NCI-H2171 (cell line): ENCODE results near the gene FAM114A1.
"Not testable (repeated sequence)": the region's sequence is repeated elsewhere in the genome, so short reads cannot be mapped to it uniquely, and the experiment has no call there.

ENCODE experiments used
- DNase-seq: peaks from one replicate; lab custom pipeline; 2025; lab: John Stamatoyannopoulos, UW

Gene FAM114A1

DNA sequence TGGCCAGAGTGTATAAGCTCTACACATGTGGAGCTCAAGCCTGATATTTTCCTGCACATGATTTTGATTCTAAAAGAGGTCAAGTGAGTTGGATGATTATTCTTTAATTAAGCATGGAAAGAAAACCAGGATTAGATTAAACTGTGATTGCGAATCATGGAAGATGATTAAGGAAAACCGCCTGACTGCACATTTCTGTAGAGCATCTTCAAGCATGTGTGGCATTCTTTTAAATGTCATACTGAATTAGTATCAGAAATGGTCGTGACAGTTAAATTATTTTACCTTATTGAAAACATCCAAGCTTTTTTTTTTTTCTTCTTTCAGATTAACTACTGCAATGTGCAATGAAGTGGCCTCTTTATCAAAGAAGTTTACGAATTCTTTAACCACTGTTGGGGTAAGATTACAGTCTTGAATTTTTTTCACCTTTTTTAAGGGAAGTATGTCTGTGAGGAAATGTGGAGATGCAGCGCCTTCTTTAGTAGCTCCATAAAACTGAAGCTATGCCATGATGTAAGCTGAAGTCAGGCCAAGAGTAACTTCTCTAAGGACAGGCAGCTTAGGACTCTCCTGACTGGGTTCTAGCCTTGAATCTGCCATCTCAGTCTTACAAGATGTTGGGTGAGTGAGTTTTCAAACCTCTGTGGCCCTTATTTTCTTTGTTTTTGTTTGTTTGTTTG lies 67.9 kb downstream of the FAM114A1 start:
- DNase-seq, result no peak

DNA sequence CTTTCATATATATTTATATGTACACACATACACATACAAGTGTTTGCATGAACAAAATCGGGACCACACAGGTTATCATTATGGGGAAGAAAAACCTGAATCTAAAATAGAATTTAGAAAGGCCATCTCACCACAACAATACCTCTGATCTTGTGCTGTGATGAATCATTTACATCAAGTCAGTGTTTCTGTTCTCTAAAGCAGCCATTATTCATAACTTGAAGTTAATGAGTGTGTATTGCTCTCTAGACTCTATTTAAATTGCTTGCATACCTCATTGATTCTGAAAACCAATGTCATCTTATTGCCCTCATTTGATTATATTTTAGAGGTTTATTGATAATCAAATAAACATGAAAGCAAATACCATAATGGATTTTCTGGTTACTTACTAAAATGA lies 71.6 kb downstream of the FAM114A1 start:
- DNase-seq, result no peak

DNA sequence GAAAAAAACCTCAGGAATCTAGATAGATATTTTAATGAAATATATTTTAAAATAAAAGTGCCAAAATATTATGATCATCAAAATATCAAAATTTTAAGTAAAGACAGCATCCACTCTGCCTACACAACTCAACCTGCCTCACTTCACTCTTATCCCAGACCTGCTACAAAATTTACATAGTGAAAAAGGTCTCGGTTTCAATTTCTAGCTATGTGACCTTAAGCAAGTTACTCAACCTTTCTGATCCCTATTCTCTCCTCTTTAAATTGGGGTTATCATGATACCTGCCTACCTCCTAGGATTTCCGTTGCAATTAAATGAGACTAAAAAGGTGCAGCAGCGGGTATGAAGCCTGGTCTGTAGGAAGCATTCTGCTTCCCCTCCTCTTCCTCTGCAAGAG lies 72.9 kb downstream of the FAM114A1 start:
- no peak for DNase-seq

DNA sequence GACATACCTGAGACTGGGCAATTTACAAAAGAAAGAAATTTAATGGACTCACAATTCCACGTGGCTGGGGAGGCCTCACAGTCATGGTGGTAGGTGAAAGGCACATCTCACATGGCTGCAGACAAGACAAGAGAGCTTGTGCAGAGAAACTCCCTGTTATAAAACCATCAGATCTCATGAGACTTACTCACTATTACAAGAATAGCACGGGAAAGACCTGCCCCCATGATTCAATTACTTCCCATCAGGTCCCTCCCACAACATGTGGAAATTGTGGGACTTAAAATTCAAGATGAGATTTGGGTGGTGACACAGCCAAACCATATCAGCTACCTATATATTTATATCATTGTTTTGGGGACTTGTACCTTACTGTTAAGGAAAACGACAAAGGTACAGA lies 74.3 kb downstream of the FAM114A1 start:
- DNase-seq, result not testable (repeated sequence)

DNA sequence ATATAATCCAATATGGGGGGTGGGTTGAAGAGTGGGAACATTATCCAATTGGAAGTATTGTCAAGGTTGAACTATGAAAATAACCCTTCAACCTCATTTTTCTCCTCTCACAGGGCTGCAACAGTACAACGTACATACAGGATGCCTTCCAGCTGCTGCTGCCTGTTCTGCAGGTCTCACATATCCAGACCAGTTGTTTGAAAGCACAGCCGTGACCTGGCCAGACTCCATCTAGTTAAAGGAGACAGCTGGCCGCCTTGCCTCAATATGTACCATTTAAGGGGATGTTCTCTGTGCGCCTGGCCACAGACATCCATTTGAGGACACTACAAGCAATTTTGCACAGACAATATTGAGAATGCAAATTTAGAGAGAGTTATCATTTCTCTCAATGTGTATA lies 75.7 kb downstream of the FAM114A1 start:
- no peak for DNase-seq

DNA sequence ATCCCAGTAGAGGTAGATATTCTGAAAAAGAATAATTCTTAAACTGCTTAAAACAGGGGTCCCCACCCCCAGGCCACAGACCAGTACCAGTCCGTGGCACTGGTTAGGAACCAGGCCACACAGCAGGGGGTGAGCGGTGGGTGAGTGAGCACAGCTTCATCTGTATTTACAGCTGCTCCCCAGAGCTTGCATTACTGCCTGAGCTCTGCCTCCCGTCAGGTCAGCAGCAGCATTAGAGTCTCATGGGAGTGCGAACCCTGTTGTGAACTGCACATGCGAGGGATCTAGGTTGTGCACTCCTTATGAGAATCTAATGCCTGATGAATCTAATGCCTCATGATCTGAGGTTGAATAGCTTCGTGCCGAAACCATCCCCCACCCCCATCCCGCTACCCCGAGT lies 76.8 kb downstream of the FAM114A1 start:
- no peak for DNase-seq

DNA sequence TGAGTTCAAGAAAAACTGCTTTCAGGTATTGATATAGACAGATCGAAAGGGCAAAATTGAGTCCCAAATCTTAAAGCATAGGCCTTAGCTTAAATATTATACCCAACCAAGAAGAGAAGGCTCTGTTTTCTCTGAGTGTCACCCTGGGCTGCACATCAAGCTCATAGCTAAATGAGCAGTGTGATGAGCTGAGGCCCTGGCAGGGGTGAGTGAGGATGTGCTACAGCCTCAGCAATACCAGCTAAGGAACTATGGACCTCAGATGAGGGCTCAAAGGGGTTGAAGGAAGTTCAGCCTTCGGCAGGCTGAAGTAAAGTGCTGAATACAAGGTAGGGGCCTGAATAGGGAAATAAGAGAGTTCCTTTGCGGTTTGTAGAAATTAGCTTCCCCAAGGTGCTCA lies 79.3 kb downstream of the FAM114A1 start:
- no peak for DNase-seq

DNA sequence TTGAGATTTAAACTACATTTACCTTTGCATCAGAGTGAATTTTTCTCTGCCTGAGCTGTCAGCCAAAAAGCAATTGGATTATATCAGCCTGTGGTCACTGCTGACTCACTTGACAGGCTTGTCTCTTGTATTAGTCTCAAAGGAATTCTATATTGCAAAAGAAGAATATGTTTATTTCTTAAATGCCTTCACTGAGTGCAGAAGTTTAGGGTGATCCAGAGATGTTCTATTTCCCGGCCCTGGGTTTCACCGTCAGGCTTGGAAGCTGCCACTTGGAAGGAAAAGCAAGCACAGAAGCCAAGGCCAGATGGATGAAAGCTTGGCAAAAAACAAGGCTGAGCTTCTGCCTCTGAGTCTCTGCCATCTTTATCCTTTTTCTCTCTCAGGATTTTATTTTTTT lies 80.9 kb downstream of the FAM114A1 start:
- DNase-seq, result no peak

DNA sequence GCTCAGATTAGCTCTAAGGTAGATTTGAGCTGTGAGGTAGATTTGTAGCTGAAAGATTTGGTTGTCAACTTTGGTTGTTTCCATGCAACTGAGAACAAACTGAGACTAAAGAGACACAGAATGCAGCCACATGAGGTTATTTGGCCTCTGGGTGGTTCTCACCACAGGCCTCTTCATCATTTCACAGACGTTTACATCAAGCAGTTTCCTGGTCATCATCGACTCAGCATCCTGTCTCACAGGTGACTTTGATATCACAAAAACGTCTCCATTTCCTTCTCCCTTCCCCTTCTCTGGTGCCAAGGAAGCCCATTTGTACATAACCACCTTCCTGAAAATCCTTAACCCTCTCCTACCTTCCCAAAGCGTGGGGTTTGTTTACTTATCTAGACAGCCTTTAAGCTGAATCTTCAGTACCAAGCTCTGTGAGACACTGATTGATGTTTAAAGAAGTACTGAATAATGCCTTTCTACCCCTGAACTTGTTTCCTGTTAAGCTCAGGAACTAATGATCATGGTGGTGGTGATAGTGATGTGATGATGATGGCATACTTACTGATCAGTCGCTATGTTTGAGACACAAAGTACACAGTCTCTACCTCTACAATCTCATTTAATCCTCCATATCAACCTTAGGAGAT lies 81.9 kb downstream of the FAM114A1 start:
- DNase-seq, result no peak

DNA sequence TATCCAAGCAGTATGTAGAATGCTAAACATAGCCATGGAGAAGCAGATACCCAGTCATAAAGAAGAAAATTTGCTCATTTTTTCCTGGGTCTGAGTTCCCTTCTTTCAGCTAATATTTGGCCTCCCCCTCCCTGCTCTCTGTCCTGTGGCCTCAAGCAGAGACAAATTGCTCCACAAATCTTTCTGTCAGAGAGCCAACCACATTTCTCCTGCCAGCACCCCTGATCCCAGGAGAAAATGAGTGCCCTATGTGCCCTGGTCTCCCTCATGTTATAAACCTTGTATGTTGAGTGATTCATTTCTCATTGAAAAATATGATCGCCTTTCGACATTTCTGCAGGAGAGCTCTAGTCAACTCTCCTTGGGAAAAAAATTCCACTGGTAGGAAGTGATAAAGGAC lies 82.6 kb downstream of the FAM114A1 start:
- no peak for DNase-seq

DNA sequence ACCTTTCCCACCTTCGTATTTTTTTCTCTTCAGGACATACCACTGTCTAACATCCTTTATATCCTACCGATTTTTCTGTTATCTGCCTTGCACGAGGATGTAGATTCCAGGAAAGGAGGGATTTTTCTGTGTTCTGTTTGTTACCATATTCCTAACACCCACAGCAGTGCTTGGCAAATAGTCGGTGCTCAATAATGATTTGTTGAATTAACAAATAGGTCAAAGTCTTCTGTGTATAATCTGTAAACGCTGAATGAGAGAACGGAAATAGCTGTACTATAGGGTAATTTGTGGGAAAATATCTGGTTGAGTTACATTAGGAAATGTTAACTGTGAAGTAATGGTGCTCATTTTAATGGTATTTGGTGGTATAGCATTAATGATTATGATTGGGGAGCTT lies 83.1 kb downstream of the FAM114A1 start:
- no peak for DNase-seq

DNA sequence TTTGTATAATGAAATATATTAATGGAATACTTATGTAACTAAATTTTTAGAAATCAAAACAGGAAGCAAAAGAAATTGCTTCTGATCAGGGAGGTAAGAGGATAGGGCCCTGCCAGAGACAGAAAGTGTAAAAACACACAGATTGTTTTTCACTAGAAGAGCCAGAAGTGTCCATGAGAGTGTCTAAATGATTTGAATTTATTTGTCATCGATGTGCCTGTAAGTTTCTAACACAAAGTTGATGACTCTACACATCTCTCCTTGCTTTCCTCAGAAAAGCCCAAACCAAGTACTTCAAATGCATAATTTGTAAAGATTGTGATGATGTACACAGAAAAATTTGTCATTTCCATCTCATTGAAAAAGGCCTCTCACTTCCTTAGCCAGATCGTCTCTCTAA lies 84.0 kb downstream of the FAM114A1 start:
- no peak for DNase-seq

DNA sequence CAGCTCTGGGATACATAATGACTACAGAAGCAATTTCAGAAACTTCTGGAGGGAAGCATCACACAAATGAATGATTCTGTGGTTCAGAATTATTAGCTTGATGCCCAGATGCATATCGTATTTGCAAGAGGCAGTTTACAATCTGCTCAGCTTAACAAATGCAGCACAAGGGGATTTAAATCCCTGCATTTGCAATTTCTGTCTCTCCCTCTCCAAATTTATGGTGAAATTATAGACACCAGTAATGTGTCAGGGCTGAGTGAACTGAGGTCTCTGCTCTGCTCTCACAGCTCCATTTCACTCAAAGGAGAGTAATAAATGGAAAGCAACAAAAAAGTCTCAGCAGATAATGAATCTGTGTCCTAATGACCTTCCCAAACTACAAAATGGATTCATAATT lies 84.4 kb downstream of the FAM114A1 start:
- no peak for DNase-seq

DNA sequence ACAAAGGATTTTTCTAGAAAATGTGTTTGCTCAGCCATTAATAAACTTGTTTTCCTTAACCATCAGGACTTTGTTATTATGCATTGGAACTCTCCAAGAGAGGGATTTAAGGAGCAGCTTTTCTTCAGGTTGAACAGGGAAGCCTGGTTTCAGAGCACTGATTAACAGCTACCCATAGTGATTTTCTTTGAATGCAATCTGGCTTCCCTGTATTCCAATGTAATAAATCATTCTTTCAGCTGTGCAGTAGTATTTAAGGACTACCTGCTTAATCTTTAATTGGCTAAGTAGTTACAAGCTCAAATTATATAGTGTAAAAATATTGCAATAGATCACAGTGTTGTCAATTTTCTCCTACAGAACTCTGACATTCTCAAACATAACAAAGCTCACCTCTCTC lies 87.1 kb downstream of the FAM114A1 start:
- DNase-seq, result no peak

DNA sequence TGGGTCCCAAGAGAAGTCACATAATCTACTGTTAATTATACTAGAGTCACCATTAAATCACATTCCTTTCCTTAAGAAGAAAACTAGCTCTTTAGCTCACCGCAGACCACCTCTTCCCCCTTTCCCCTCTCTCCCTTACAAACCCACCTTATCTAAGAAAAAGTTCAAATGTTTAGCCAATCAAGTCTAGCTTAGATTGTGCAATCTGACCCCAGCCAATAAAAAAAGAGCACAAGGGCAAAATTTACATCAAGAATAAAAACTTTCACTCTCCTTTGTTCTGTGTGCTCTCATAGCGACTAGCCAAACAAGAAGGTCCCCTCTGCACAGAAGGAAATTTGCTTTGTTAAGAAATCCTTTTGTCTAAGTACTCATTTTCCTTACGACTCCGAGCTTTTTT lies 88.4 kb downstream of the FAM114A1 start:
- no peak for DNase-seq

DNA sequence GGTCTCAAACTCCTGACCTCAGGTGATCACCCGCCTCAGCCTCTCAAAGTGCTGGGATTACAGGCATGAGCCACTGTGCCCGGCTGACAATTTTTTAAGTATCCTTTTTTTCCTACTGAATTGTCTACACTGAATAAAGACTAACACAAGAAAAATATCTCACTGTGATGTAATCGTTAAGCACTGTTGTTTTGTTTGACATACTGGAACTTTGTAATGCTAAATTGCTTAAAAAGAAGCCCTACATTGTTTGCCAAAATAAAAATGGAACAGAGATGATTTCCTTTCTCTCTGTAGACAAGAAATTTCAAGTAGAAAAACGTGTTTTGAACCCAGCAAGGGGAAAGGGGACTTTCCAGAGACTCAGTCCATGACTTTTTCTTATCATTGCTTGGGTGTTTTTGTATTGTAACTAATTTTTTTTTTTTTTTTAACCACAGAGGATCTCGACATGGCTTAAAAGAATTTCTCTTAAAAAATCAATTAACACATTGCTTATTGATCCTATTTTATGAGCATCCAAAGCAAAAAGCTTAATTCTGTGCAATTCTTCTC lies 89.7 kb downstream of the FAM114A1 start:
- no peak for DNase-seq

DNA sequence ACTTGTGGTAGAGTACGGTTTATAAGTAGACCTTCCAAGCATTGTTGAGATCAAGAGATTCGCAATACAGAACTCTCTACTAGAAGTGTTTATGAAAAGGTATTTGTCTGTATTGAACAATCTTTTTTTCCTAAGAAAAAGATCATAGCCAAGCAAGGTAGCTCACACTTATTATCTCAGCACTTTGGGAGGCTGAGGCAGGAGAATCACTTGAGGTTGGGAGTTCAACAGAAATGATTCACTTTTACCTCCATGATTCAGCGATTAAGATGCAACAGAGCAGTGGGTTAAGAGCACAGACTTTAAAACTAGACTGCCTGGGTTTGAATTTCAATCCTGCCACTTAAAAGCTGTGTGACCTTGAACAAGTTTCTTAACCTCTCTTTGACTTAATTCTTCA lies 90.3 kb downstream of the FAM114A1 start:
- DNase-seq, result no peak

DNA sequence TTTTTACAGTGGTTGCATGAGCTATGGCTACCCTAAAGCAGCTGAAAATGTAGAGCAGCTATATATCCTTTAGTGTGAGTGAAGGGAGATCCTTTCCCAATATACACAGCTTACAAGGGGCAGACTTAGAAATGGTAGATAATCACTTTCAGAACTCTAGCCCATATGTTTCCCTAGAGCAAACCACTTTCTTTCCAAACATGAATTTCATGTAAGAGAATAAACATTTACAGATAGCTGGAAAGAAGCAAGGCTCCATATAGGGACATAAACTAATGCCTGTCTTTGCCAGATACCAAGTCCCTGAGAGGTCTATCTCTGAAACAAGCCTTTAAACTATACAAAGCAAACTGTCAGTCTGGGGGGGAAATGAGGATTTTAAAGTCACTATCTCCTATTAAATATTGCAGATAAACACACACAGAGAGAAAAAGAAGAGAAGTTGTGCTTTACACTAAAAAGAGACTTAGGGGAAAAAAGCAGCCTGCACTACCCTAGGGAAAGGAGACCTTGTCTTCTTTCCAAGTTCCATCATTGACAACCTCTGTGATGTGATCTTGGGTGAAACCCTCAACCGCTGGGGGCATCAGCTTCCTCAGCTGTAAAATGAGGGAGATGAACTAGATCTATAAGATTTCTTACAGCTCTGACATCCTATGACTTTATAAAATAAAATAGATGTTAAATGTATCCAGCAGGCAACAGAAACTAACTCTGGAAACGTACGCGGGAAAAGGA lies 91.0 kb downstream of the FAM114A1 start:
- DNase-seq, result no peak

DNA sequence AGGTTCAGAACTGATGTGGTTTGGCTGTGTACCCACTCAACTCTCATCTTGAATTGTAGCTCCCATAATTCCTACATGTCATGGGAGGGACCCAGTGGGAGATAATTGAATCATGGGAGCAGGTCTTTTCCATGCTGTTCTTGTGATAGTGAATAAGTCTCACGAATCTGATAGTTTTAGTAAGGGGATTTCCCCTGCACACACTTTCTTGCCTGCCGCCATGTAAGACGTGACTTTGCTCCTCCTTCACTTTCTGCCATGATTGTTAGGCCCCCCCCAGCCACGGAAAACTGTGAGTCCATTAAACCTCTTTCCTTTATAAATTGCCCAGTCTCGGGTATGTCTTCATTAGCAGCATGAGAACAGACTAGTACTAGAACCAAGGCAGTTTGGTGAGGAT lies 91.6 kb downstream of the FAM114A1 start:
- not testable (repeated sequence) for DNase-seq

DNA sequence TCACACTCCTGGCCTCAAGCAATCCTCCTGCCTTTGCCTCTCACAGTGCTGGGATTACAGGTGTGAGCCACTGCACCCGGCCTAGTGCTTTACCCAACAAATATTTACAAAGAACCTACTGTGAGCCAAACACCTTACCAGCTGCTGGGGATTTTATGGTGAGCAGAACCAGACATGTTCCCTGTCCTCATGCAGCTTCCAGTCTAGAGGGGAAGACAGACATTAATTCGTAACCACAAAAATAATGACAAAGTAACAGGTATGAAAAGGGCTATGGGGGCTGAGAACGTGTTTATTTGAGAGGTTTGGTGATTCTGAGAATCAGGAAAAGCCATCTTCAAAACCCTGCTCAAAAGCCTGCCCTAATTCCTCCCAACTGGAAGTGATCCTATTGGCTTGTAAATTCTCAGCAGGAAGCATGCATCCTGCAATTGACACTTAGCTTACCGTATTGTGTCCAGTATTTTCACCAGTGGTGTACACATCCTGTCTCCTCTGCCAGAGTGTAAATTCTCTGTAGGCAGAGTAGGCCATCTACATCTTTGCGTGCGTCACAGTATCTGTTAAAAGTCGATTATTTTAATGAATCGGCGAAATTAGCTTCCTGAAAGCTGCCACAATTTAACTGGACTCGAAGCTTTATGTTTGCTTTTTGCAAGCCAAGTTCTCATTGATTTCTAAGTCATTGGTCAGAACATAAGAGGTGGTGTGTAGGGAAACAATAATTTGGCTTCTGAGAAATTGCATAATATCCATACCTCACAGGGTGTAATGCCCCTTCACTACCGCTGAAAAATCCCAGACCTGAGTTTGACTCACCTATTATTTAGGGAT lies 97.6 kb downstream of the FAM114A1 start:
- DNase-seq, result no peak

DNA sequence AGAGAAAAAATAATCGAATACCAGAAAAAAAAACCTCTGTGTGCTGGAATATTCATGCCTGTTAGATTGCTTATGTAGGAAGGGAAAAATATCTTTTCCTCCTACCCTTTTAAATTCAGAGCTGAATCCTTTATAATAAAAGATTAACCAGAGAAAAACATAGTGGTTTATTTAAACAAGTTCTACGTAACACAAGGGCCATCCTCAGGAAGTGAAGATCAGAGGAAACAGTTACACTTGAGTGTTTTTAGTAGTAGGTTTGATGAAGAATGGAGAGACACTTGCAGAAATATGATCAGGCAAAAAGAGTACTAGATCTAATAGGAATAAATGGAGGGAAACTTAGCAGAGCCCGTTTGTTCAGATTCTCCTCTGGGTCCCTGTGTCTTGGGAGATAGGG lies 98.3 kb downstream of the FAM114A1 start:
- no peak for DNase-seq
